Activated CD8-positive, alpha-beta memory T cell treated with anti-CD3 and anti-CD28 coated beads for 4 hours (primary cell): ENCODE measurements around the gene MAP7D1.
"Not testable (repeated sequence)": the region's sequence is repeated elsewhere in the genome, so short reads cannot be mapped to it uniquely, and the experiment has no call there.

Experiments used
- DNase-seq, 2 donors: peaks; one replicate each; pipeline ENCODE4 v3.0.0-alpha.2; 2020; ENCODE audit warnings: low read depth in 2 of 2

The MAP7D1 gene

GRCh38 chr1:36203554-36204346 is 47.8 kb downstream of the MAP7D1 start:
- DNase-seq, result no peak

GRCh38 chr1:36204347-36204909 is 48.5 kb downstream of the MAP7D1 start:
- no peak for DNase-seq

- no peak for DNase-seq
Measured at GRCh38 chr1:36206323-36206858, 50.4 kb downstream of the MAP7D1 start.

GRCh38 chr1:36207339-36207738 is 51.4 kb downstream of the MAP7D1 start:
- no peak for DNase-seq

DNA sequence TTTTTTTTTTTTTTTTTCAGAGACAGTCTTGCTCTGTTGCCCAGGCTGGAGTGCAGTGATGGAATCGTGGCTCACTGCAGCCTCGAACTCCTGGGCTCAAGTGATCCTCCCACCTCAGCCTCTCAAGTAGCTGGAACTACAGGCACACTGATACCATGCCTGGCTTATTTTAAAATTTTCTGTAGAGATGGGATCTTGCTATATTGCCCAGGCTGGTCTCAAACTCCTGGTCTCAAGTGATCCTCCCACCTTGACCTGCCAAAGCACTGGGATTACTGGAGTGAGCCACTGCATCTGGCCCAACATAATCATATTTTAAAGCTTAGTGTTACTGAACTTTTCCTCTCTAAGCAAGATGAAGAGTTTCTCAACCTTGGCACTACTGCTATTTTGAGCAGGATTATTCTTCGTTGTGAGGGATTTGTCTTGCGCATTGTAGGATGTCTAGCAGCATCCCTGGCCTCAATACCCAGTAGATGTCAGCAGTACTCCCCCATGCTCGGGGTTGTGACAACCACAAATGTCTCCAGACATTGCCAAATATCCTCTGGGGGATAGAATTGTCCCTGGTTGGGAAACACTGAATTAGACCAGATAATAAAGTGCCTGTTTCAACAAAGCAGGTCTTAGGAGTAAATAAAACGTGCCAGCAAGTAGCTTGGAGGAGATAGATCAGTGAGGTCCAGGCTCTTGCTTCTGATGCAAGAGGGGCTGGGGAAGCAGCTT is 53.2 kb downstream of the MAP7D1 start:
- no peak for DNase-seq

DNA sequence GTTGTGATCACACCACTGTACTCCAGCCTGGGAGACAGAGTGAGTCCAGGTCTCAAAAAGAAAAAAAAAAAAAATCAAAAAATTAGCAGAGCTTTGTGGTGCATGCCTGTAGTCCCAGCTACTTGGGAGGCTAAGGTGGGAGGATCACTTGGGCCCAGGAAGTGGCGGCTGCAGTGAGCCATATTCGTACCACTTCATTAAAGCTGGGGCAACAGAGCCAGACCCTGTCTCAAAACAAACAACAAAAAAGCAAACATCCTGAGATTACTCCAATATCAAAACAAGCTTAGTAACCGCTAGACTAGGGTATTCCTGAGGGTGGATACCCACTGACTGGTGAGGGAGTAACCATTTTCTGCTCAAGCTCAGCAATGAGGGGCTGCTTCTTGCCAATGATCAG is 55.3 kb downstream of the MAP7D1 start:
- no peak for DNase-seq

GRCh38 chr1:36211841-36212240 is 55.9 kb downstream of the MAP7D1 start:
- DNase-seq, result no peak

GRCh38 chr1:36212782-36213181 is 56.8 kb downstream of the MAP7D1 start:
- no peak for DNase-seq

DNA sequence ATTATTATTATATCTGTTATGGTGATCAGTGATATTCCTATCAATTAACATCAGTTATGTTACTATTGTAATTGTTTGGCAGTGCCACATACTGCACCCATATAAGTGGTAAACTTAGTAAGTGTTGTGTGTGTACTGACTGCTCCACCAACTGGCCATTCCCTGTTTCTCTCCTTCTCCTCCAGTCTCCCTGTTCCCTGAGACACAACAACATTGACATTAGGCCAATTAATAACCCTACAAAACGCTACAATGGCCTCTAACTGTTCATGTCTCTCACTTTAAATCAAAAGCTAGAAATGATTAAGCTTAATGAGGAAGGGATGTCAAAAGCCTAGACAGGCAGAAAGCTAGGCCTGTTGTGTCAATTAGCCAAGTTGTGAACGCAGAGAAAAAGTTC is 61.7 kb downstream of the MAP7D1 start:
- no peak for DNase-seq

DNA sequence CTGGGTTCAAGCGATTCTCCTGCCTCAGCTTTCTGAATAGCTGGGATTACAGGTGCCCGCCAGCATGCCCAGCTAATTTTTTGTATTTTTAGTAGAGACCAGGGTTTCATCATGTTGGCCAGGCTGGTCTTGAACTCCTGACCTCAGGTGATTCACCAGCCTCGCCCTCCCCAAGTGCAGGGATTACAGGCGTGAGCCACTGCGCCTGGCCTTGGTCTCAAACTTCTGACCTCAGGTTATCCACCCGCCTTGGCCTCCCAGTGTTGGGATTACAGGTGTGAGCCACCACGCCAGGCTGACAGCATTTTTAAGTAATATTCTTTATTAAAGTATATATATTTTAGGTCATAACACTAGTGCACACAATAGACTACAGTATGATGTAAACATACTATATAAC is 65.9 kb downstream of the MAP7D1 start:
- not testable (repeated sequence) for DNase-seq

DNA sequence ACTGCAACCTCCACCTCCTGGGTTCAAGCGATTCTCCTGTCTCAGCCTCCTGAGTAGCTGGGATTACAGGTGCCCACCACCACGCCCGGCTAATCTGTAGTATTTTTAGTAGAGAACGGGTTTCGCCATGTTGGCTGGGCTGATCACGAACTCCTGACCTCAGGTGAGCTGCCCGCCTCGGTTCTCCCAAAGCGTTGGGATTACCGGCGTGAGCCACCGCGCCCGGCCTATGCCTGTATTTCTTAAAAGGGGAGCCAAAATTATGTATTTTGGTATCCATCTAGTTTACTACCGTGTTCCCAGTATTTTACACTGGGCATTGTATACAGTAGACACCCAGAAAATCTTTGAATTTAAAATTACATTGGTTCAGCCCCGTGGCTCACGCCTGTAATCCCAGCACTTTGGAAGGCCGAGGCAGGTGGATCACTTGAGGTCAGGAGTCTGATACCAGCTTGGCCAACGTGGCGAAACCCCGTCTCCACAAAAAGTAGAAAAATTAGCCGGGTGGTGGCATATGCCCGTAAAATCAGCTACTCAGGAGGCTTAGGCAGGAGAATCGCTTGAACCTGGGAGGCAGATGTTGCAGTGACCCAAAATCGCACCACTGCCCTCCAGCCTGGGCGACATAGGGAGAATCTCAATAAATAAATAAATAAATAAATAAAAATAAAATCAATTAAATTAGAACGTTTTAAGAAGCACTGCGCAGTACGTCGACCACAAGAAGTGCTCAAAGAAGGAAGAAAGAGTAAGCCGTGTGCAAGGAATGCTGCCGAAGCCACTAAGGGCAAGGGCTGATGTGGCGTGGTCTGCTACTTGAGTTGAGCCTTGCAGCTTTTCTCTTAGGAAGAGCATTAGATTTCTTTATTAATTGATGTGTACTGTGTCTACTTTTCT is 66.8 kb downstream of the MAP7D1 start:
- no peak for DNase-seq

GRCh38 chr1:36223381-36223995 is 67.5 kb downstream of the MAP7D1 start:
- DNase-seq, result no peak

GRCh38 chr1:36223996-36224536 is 68.1 kb downstream of the MAP7D1 start, which contains the start of gene THRAP3:
TSS of gene THRAP3 (plus strand) at chr1:36224443. CDS start at chr1:36282564, 58,121 bp downstream.
- DNase-seq, result peak; percentile 99

- no peak for DNase-seq
Measured at GRCh38 chr1:36224537-36225282, 68.8 kb downstream of the MAP7D1 start.

DNA sequence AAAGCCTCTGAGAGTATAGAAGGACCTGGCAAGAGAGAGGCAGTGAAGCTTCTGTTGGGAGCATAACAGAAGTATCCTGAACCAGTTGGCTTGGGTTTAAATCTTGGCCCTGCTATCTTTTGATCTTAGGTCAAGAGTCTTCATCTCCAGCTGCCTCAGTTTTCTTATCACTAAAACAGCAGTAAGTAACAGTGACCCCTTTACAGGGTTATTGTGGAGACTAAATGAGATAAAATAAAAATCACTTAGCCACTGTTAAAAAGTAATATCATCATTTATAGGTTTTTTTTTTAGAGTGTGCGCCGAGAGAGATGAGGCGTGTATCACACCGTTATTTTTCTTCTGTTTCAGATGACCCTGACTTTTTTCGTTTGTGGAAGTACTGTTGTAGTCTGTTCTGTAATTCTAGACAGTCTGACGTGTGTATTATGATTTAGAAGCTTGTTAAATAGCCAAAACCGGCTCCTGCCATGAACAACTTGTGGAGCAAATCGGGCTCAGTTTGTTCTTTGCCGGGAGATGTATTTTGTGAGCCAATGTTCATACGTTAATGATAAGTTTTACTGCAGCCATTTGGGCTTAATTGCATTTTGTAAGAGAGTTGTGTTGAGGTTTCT is 69.4 kb downstream of the MAP7D1 start:
- no peak for DNase-seq

GRCh38 chr1:36230279-36230678 is 74.3 kb downstream of the MAP7D1 start:
- DNase-seq, result not testable (repeated sequence)
